IPS-NIHi11 (cell line): Measurements from ENCODE around the gene VILL.
"Not testable (repeated sequence)": the region's sequence is repeated elsewhere in the genome, so short reads cannot be mapped to it uniquely, and the experiment has no call there.

Experiments used
- DNase-seq: peaks from one replicate; pipeline ENCODE4 v3.0.0; 2012; ENCODE audit warnings: mixed read lengths, low spot score

Gene VILL

GRCh38 chr3:38036286-38036685 lies 45.7 kb downstream of the VILL start:
- DNase-seq = no peak

GRCh38 chr3:38036906-38037305 lies 46.3 kb downstream of the VILL start:
- no peak for DNase-seq

GRCh38 chr3:38038447-38038911 lies 47.9 kb downstream of the VILL start:
- no peak for DNase-seq

- peak; percentile 85 for DNase-seq
Measured at GRCh38 chr3:38039101-38039898, 48.7 kb downstream of the VILL start, which contains the start of gene DLEC1. DLEC1 (plus strand) TSS chr3:38039208; CDS start chr3:38039226, 18 bp downstream.

- DNase-seq = peak; percentile 38
Measured at GRCh38 chr3:38039899-38040261, 49.3 kb downstream of the VILL start.

- no peak for DNase-seq
Measured at GRCh38 chr3:38040401-38040800, 49.8 kb downstream of the VILL start.

GRCh38 chr3:38043486-38043885 lies 52.9 kb downstream of the VILL start:
- DNase-seq = no peak

- DNase-seq = no peak
Measured at GRCh38 chr3:38046027-38046426, 55.4 kb downstream of the VILL start.

- DNase-seq = no peak
Measured at GRCh38 chr3:38046821-38047220, 56.2 kb downstream of the VILL start.

- DNase-seq = no peak
Measured at GRCh38 chr3:38047896-38048295, 57.3 kb downstream of the VILL start.

GRCh38 chr3:38049358-38050126 lies 59.0 kb downstream of the VILL start:
- no peak for DNase-seq

- no peak for DNase-seq
Measured at GRCh38 chr3:38051131-38051530, 60.5 kb downstream of the VILL start.

- DNase-seq = not testable (repeated sequence)
Measured at GRCh38 chr3:38053286-38053685, 62.7 kb downstream of the VILL start.

- DNase-seq = not testable (repeated sequence)
Measured at GRCh38 chr3:38053813-38054498, 63.4 kb downstream of the VILL start.

- no peak for DNase-seq
Measured at GRCh38 chr3:38054499-38055001, 64.0 kb downstream of the VILL start.
